ENCODE data around the gene GPR153.

DNA sequence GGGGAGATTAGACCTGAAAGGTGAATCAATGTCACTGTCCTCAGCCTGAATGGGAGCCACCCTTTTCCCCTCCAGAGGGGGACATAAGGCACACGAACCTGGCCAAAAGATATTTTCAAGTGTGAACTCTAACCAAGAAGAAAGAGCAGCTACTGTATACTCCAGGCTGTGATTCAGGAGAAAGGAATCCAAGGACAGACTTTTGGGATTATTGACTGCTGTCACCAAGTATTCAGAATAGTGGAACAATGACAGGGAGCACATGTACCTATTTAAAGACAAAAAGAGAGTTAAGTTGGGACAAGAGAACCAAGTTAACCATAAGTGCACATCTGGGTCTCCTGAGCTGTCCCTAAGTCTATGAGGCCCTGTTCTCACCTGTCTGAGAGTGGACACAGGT is 27.5 kb downstream of the GPR153 start:
- TF ChIP-seq POLR2A (IDR thresholded peaks at IDR 0.05): no peak
- TF ChIP-seq, protein P1, sequence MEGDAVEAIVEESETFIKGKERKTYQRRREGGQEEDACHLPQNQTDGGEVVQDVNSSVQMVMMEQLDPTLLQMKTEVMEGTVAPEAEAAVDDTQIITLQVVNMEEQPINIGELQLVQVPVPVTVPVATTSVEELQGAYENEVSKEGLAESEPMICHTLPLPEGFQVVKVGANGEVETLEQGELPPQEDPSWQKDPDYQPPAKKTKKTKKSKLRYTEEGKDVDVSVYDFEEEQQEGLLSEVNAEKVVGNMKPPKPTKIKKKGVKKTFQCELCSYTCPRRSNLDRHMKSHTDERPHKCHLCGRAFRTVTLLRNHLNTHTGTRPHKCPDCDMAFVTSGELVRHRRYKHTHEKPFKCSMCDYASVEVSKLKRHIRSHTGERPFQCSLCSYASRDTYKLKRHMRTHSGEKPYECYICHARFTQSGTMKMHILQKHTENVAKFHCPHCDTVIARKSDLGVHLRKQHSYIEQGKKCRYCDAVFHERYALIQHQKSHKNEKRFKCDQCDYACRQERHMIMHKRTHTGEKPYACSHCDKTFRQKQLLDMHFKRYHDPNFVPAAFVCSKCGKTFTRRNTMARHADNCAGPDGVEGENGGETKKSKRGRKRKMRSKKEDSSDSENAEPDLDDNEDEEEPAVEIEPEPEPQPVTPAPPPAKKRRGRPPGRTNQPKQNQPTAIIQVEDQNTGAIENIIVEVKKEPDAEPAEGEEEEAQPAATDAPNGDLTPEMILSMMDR (IDR thresholded peaks at IDR 0.05): no peak
